Activated CD8-positive, alpha-beta T cell treated with anti-CD3 and anti-CD28 coated beads, Interleukin-2, amount 10 ng/mL, durations not matched to agents 7 days and 5 days (primary cell): ENCODE measurements around the gene ANKRD18A. TPM values are rescaled to one million over a fixed set of nuclear protein-coding genes. Genes with fewer than 3 reads are reported as not detected.

Source experiments
- ATAC-seq: fragments of 150-1000 bp; cut with Tn5 transposase; one replicate; pipeline ENCODE4 v1.10.0; 2021; ENCODE audit warnings: moderate library complexity
- CTCF ChIA-PET: fragments of 350-600 bp; sonication (Branson Sonifier 250); formaldehyde crosslinking; loops from one replicate; lab custom pipeline; 2021; ENCODE audit warnings: antibody characterized with exemption; lab: Charles Lee
- POLR2A ChIA-PET: fragments of 350-600 bp; sonication (Branson Sonifier 250); formaldehyde crosslinking; loops from one replicate; lab custom pipeline; 2021; ENCODE audit warnings: antibody characterized with exemption; lab: Charles Lee
- DNase-seq: peaks from one replicate; pipeline ENCODE4 v3.0.0-alpha.2; 2020
- H3K27ac Mint-ChIP-seq: one replicate; pipeline ENCODE4 v1.8.0; 2021; ENCODE audit warnings: mild to moderate bottlenecking, mixed read lengths
- H3K27me3 Mint-ChIP-seq: one replicate; pipeline ENCODE4 v1.8.0; 2021; ENCODE audit warnings: low read depth, mixed read lengths
- H3K36me3 Mint-ChIP-seq: one replicate; pipeline ENCODE4 v1.8.0; 2021; ENCODE audit warnings: low read depth, mixed read lengths
- H3K4me1 Mint-ChIP-seq: one replicate; pipeline ENCODE4 v1.8.0; 2021; ENCODE audit warnings: low read depth, mixed read lengths
- H3K4me3 Mint-ChIP-seq: one replicate; pipeline ENCODE4 v1.8.0; 2021; ENCODE audit warnings: mild to moderate bottlenecking, mixed read lengths
- H3K9me3 Mint-ChIP-seq: one replicate; pipeline ENCODE4 v1.8.0; 2022; ENCODE audit warnings: mixed read lengths; ENCODE audit not compliant: insufficient read depth
- total RNA-seq, 2 experiments: library from RNA; stranded (reverse); gene quantifications; one replicate each; pipeline ENCODE4 v1.2.3, GENCODE V29; 2021

Gene ANKRD18A
- under 1 TPM; 0.08 to 0.11 TPM for total RNA-seq

DNA sequence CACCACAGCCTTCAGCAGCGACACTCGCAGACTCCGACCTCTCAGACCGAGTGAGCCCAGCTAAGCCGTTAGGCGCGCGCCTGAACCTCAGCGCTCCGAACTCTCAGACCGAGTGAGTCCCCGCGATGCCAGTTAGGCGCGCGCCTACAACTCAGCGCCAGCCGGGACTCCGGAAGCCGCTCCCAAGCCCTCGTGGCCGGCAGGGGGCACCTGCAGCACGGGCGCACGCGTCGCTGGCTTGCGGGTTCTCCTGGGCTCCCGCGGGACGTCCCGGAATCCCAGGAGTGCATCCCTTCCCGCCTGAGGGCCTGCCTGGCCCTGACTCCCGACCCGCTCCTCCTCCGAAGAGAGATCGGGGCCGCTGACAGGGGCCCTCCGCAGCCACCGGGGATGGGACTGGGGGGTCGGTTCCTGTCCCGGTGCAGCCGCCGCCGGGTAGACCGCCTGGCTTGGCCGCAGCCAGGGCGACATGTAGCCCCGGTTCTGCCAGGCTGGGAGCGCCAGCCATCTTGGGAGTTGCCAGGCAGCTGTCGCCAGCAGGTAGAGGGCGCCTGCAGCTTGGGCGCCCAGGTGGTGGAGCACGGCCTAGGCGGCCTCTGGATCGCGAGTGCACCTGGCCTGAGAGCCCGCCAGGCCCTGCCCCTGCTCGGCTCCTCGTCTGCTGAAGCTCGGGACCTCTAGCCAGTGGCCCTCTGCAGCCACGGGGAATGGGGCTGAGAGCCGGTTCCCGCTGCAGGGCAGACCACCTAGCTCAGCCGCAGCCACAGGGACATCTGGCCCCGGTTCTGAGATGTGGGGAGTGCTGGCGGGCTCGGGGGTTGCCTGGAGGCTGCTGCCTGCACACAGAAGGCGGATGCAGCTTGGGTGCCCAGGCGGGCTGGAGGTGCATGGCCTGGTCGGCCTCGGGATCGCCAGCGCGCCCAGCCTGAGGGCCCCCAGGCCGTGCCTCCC, at the start of gene ANKRD18A:
TSS of gene ANKRD18A (minus strand) at position 114 of the 951 bp plus-strand sequence. CDS start 311 bp downstream, outside the sequence.
- Mint-ChIP-seq H3K27ac (no peak within 1 kb of the TSS), H3K36me3 (no peaks in the 10 kb centered on the region), H3K27me3 (peaks cover 49% of the 10 kb centered on the region), H3K4me3 (peak within 1 kb of the TSS; percentile 69), H3K9me3 (peaks cover 6% of the 10 kb centered on the region), H3K4me1 (peaks cover 16% of the 10 kb centered on the region)
- ATAC-seq (peak; percentile 71), DNase-seq (peak; percentile 62)
- ChIA-PET CTCF (interaction anchor here (1.0 to 1.2 kb wide), 3 partner anchors 10 to 85 kb away, joined by 3 to 4 read pairs (median 3); no protein-coding TSS in a partner anchor), POLR2A (no interaction called here)

GRCh38 chr9:38668791-38669466, 48.5 kb upstream of the ANKRD18A start:
- no peaks in the 10 kb centered on the region for H3K27me3 Mint-ChIP-seq
- ATAC-seq (no peak), DNase-seq (no peak)
- H3K9me3 Mint-ChIP-seq, result no peaks in the 10 kb centered on the region
- ChIA-PET CTCF (no interaction called here), POLR2A (no interaction called here)
- H3K4me3 Mint-ChIP-seq, result no peak overlapping the region
- H3K4me1 Mint-ChIP-seq, result peaks cover 11% of the 10 kb centered on the region
- no peaks in the 10 kb centered on the region for H3K36me3 Mint-ChIP-seq
- H3K27ac Mint-ChIP-seq, result no peak overlapping the region

DNA sequence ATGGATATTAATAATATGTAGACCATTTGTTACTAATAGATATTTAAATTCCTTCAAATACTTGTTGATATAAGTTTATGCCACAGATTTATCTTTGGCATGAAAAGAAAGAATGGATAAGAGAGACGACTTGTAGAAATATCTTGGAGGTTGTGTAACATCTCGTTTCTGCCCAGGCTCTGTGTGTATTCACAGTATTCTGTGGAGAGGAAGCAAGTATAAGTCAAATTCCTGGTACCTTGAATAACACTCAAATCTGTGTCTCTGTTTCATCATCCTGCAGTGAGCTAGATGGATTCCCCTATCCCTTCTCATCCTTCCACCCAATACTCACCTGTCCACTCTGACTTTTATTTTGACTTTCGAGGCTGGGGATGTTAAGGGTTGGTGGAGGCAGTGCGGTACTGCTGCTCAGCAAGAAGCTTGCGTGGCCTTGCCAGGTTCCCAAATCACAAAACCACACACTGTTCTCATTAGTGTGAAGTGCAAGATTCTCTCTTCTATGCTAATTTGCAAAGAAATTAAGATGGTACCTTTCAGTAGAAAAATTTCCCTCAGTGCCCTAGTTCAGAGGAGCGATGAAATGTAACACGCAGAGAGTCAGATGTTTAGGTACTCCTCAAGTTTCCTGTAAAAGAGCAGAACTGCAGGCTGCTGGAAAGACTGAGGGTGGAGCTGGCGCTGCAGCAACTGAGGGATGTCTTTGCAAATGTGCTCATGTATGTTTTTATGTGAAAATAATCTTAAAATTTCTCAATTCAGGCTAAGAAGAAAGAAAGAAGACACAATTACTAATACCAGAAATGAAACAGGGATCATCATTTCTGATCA, 42.6 kb upstream of the ANKRD18A start:
- ATAC-seq (no peak), DNase-seq (no peak)
- no peaks in the 10 kb centered on the region for H3K4me1 Mint-ChIP-seq
- H3K27ac Mint-ChIP-seq, result no peak overlapping the region
- no peaks in the 10 kb centered on the region for H3K9me3 Mint-ChIP-seq
- H3K36me3 Mint-ChIP-seq, result no peaks in the 10 kb centered on the region
- H3K4me3 Mint-ChIP-seq, result no peak overlapping the region
- ChIA-PET POLR2A (no interaction called here), CTCF (no interaction called here)
- peaks cover 12% of the 10 kb centered on the region for H3K27me3 Mint-ChIP-seq

GRCh38 chr9:38659538-38659937, 39.1 kb upstream of the ANKRD18A start:
- no peak overlapping the region for H3K4me3 Mint-ChIP-seq
- H3K36me3 Mint-ChIP-seq, result no peaks in the 10 kb centered on the region
- ChIA-PET POLR2A (no interaction called here), CTCF (no interaction called here)
- DNase-seq (no peak), ATAC-seq (no peak)
- no peak overlapping the region for H3K27ac Mint-ChIP-seq
- peaks cover 19% of the 10 kb centered on the region for H3K27me3 Mint-ChIP-seq
- no peaks in the 10 kb centered on the region for H3K4me1 Mint-ChIP-seq
- H3K9me3 Mint-ChIP-seq, result no peaks in the 10 kb centered on the region

DNA sequence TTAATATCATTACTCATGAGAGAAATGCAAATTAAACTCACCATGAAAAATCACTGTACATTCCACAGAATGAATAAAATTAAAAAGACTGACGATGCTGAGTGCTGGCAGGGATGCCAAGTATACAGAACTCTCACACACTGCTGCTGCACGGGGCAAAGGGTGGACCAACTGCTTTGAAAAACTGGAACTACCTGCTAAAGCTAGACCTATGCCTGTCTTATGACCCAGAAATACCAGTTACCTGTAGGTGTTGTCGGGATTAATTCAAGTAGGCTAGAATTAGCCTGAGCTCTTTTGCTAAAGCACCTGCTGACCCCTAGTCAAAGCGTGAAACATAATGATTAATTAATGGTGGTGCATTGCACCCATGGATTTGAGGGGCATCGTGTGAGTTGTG, 36.5 kb upstream of the ANKRD18A start:
- ChIA-PET CTCF (no interaction called here), POLR2A (no interaction called here)
- peaks cover 16% of the 10 kb centered on the region for H3K27me3 Mint-ChIP-seq
- H3K9me3 Mint-ChIP-seq, result no peaks in the 10 kb centered on the region
- H3K36me3 Mint-ChIP-seq, result no peaks in the 10 kb centered on the region
- H3K4me3 Mint-ChIP-seq, result no peak overlapping the region
- DNase-seq, result no peak
- H3K4me1 Mint-ChIP-seq, result no peaks in the 10 kb centered on the region
- ATAC-seq, result no peak
- no peak overlapping the region for H3K27ac Mint-ChIP-seq

- Mint-ChIP-seq H3K4me1 (no peaks in the 10 kb centered on the region), H3K4me3 (no peak overlapping the region), H3K9me3 (no peaks in the 10 kb centered on the region), H3K27me3 (peaks cover 7% of the 10 kb centered on the region), H3K27ac (no peak overlapping the region), H3K36me3 (no peaks in the 10 kb centered on the region)
- no peak for DNase-seq
- no peak for ATAC-seq
- POLR2A ChIA-PET, result no interaction called here
- CTCF ChIA-PET, result no interaction called here
These were observed 32.1 kb upstream of the ANKRD18A start for GRCh38 chr9:38652486-38652885.

DNA sequence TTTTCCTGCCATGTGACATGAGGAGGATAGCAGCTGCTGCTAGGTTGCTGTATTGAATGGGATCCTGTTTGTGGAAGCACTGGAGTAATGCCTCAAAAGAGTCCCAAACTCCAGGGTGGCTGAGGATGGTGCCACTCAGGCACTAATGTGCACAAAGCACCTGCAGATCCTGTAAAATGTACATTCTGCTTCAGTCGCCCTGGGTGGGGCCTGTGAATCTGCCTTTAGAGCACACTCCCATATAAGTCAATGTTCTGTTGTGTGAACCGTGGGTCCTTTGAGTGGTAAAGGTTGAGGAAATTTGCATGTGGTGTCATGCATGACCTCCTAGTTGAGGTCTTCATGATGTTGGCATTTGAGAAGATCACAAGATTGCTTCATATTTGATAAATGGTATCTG, 31.6 kb upstream of the ANKRD18A start:
- Mint-ChIP-seq H3K9me3 (no peaks in the 10 kb centered on the region), H3K4me1 (no peaks in the 10 kb centered on the region), H3K36me3 (no peaks in the 10 kb centered on the region), H3K4me3 (no peak overlapping the region), H3K27ac (no peak overlapping the region), H3K27me3 (peaks cover 4% of the 10 kb centered on the region)
- POLR2A ChIA-PET, result no interaction called here
- CTCF ChIA-PET, result no interaction called here
- ATAC-seq (no peak), DNase-seq (no peak)

DNA sequence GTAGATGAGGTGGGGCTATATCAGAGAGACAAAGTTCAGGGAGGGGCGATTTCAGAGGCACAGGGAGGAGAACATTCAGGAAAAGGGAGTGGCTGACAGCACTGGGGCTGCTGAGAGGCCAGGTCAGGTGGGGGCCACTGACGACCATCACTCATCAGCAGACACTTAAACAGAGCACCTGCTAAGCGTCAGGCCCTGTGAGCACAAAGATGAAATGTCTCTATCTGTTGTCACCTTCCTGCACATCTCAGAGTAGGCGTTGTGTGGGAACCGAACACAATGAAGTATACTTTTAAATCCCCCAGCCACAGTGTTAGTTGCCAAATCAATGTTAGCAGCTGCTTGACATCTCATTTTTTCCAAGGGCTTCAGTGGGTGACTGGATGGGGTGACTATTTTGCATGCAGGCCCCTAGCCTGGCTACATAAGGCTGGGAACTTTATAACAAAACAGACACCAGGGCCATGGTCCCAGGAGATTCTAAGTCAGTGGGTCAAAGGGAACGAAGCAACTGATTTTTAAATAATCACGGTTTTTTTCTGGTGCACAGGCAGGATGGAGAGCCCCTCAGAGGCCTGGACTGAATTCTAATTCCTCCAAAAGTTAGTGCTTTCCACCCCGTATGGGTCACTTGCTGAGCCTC, 31.1 kb upstream of the ANKRD18A start:
- POLR2A ChIA-PET, result no interaction called here
- Mint-ChIP-seq H3K9me3 (no peaks in the 10 kb centered on the region), H3K27ac (no peak overlapping the region), H3K27me3 (peaks cover 4% of the 10 kb centered on the region), H3K4me1 (no peaks in the 10 kb centered on the region), H3K4me3 (no peak overlapping the region), H3K36me3 (no peaks in the 10 kb centered on the region)
- DNase-seq (no peak), ATAC-seq (no peak)
- CTCF ChIA-PET, result no interaction called here

GRCh38 chr9:38650564-38650963, 30.2 kb upstream of the ANKRD18A start:
- H3K36me3 Mint-ChIP-seq, result no peaks in the 10 kb centered on the region
- H3K4me1 Mint-ChIP-seq, result no peaks in the 10 kb centered on the region
- DNase-seq (no peak), ATAC-seq (no peak)
- POLR2A ChIA-PET, result no interaction called here
- no peak overlapping the region for H3K4me3 Mint-ChIP-seq
- no peaks in the 10 kb centered on the region for H3K9me3 Mint-ChIP-seq
- H3K27ac Mint-ChIP-seq, result no peak overlapping the region
- H3K27me3 Mint-ChIP-seq, result peaks cover under 1% of the 10 kb centered on the region
- CTCF ChIA-PET, result no interaction called here

DNA sequence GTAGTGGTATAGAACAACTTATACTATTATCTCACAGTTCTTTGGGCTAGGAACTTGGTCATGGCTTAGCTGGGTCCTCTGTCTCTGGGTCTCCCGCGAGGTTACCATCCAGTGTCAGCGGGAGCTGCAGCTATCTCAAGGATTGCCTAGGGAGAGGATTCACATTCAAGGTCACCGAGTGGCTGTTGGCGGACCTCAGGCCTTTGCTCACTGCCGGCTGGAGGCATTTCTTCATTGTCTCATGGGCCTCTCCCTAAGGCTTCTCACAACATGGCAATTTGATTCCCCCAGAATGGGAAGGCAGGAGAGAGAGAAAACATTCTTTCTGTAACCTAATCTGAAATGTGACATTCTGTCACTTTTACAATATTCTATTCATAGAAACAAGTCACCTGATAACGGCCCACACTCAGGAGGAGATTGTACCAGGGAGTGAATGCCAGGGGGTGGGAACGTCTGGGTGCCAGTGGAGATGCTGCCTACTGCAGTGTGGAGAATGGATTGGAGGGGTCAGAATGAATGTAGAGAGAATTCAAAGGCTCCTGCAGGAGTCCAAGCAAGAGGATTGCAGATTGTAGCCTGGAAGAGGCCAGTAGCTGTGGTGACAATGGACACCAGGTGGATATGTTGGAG, 29.5 kb upstream of the ANKRD18A start:
- H3K4me1 Mint-ChIP-seq, result no peaks in the 10 kb centered on the region
- POLR2A ChIA-PET, result no interaction called here
- H3K9me3 Mint-ChIP-seq, result no peaks in the 10 kb centered on the region
- H3K36me3 Mint-ChIP-seq, result no peaks in the 10 kb centered on the region
- ATAC-seq, result no peak
- H3K27ac Mint-ChIP-seq, result no peak overlapping the region
- no peak for DNase-seq
- CTCF ChIA-PET, result no interaction called here
- H3K27me3 Mint-ChIP-seq, result no peaks in the 10 kb centered on the region
- no peak overlapping the region for H3K4me3 Mint-ChIP-seq

- POLR2A ChIA-PET, result no interaction called here
- no peaks in the 10 kb centered on the region for H3K36me3 Mint-ChIP-seq
- H3K4me1 Mint-ChIP-seq, result no peaks in the 10 kb centered on the region
These were observed 24.2 kb upstream of the ANKRD18A start for GRCh38 chr9:38644601-38645000.

More at GRCh38 chr9:38644601-38645000, 24.2 kb upstream of the ANKRD18A start:
- Mint-ChIP-seq H3K9me3 (no peaks in the 10 kb centered on the region), H3K27me3 (no peaks in the 10 kb centered on the region), H3K4me3 (no peak overlapping the region), H3K27ac (no peak overlapping the region)
- DNase-seq, result no peak
- CTCF ChIA-PET, result no interaction called here
- no peak for ATAC-seq
